ENCODE results near the gene RABEP1.
"Not testable (repeated sequence)": the region's sequence is repeated elsewhere in the genome, so short reads cannot be mapped to it uniquely, and the experiment has no call there.

The RABEP1 gene

GRCh38 chr17:5424909-5425308 is 142.8 kb downstream of the RABEP1 start:
- no peak for DNase-seq (ENCODE audit: low spot score)

GRCh38 chr17:5425826-5426225 is 143.7 kb downstream of the RABEP1 start:
- DNase-seq (ENCODE audit: low spot score): no peak

- DNase-seq (ENCODE audit: low spot score): no peak
Observed at GRCh38 chr17:5429191-5429887, 147.3 kb downstream of the RABEP1 start.

- no peak for DNase-seq (ENCODE audit: low spot score)
Observed at GRCh38 chr17:5430413-5430999, 148.4 kb downstream of the RABEP1 start.

GRCh38 chr17:5431234-5431633 is 149.2 kb downstream of the RABEP1 start:
- not testable (repeated sequence) for DNase-seq (ENCODE audit: low spot score)

- no peak for DNase-seq (ENCODE audit: low spot score)
Observed at GRCh38 chr17:5431949-5432556, 150.0 kb downstream of the RABEP1 start.

- no peak for DNase-seq (ENCODE audit: low spot score)
Observed at GRCh38 chr17:5434984-5435383, 152.9 kb downstream of the RABEP1 start.
